H1 (cell line): ENCODE data around the gene FBXO38. TPM values are rescaled to one million over a fixed set of nuclear protein-coding genes. Genes with fewer than 3 reads are reported as not detected.

ENCODE experiments used
- CTCF ChIA-PET: fragments of 300-600 bp; sonication (Branson Sonifier 250); formaldehyde crosslinking; loops from one replicate; lab custom pipeline; 2021; ENCODE audit not compliant: partially characterized antibody; lab: Charles Lee
- POLR2A ChIA-PET: fragments of 300-600 bp; sonication (Branson Sonifier 250); formaldehyde crosslinking; loops from one replicate; lab custom pipeline; 2021; ENCODE audit warnings: inconsistent platforms; ENCODE audit not compliant: partially characterized antibody; lab: Charles Lee
- DNase-seq, 2 experiments: peaks; one replicate each; pipeline versions ENCODE4 v3.0.0 to v3.0.0-alpha.2; 2010 to 2022; ENCODE audit warnings: low spot score in 2 of 2, low read depth in 1 of 2, mixed read lengths in 1 of 2
- FAIRE-seq: peaks from 2 replicates; lab custom pipeline; 2011; peaks lifted over from hg19 to GRCh38; lab: Jason Lieb, UNC
- H2AFZ ChIP-seq: 2 replicates; pipeline ENCODE4 v1.8.1; 2012; ENCODE audit warnings: low read length, inconsistent platforms
- H2AK5ac ChIP-seq: 2 replicates; pipeline ENCODE4 v1.6.1; 2013; ENCODE audit warnings: low read depth, low read length
- H2BK120ac ChIP-seq: replicated peaks from 2 replicates; pipeline ENCODE3; 2013; ENCODE audit warnings: low read depth, low read length, inconsistent platforms
- H2BK12ac ChIP-seq: 2 replicates; pipeline ENCODE4 v1.6.1; 2013; ENCODE audit warnings: low read depth, low read length
- H2BK15ac ChIP-seq: 2 replicates; pipeline ENCODE4 v1.6.1; 2013; ENCODE audit warnings: low read length
- H2BK20ac ChIP-seq: 2 replicates; pipeline ENCODE4 v1.6.1; 2013; ENCODE audit warnings: low read length
- H2BK5ac ChIP-seq: 2 replicates; pipeline ENCODE4 v1.6.1; 2013; ENCODE audit warnings: low read depth, low read length
- H3K14ac ChIP-seq: 2 replicates; pipeline ENCODE4 v1.6.1; 2013; ENCODE audit warnings: inconsistent platforms; ENCODE audit not compliant: insufficient read length
- H3K18ac ChIP-seq: 2 replicates; pipeline ENCODE4 v1.6.1; 2013; ENCODE audit warnings: low read length; ENCODE audit errors: extremely low read depth
- H3K23ac ChIP-seq: 2 replicates; pipeline ENCODE4 v1.6.1; 2013; ENCODE audit warnings: inconsistent platforms; ENCODE audit not compliant: insufficient read length
- H3K23me2 ChIP-seq: 2 replicates; pipeline ENCODE4 v1.6.1; 2013; ENCODE audit warnings: low read depth, low read length
- H3K27ac ChIP-seq: 2 replicates; pipeline ENCODE4 v1.6.1; 2011; ENCODE audit warnings: low read depth, low read length, inconsistent platforms
- H3K27me3 ChIP-seq, 4 experiments: replicated peaks in 1 of 4; 1 replicate in 1 of 4; 2 replicates in 3 of 4; pipeline versions ENCODE4 v1.6.1 to v1.8.1; 2011 to 2013; ENCODE audit warnings: low read length in 3 of 4, mild to moderate bottlenecking in 3 of 4, inconsistent platforms in 2 of 4, mixed read lengths in 2 of 4, moderate library complexity in 1 of 4; ENCODE audit not compliant: control insufficient read depth in 3 of 4, insufficient read depth in 3 of 4; ENCODE audit errors: extremely low read depth in 1 of 4
- H3K36me3 ChIP-seq, 4 experiments: 2 replicates each; pipeline versions ENCODE4 v1.6.1 to v1.8.1; 2011 to 2013; ENCODE audit warnings: mild to moderate bottlenecking in 4 of 4, low read length in 3 of 4, moderate library complexity in 2 of 4, control low read depth in 1 of 4, inconsistent platforms in 1 of 4; ENCODE audit not compliant: insufficient read depth in 4 of 4, control insufficient read depth in 2 of 4
- H3K4ac ChIP-seq: replicated peaks from 2 replicates; pipeline ENCODE3; 2013; ENCODE audit warnings: low read length, low read depth, mixed read lengths, inconsistent platforms; ENCODE audit not compliant: insufficient read length
- H3K4me1 ChIP-seq, 4 experiments: replicated peaks in 1 of 4; 1 replicate in 1 of 4; 2 replicates in 3 of 4; pipeline versions ENCODE4 v1.6.1 to v1.8.1; 2011 to 2013; ENCODE audit warnings: low read length in 3 of 4, inconsistent platforms in 2 of 4, mixed read lengths in 1 of 4; ENCODE audit not compliant: insufficient read depth in 4 of 4, control insufficient read depth in 3 of 4
- H3K4me2 ChIP-seq, 2 experiments: 2 replicates each; pipeline versions ENCODE4 v1.6.1 to v1.8.1; 2011 to 2013; ENCODE audit warnings: low read depth in 2 of 2, low read length in 2 of 2, control low read depth in 1 of 2, inconsistent platforms in 1 of 2, mild to moderate bottlenecking in 1 of 2; ENCODE audit not compliant: insufficient read depth in 1 of 2
- H3K4me3 ChIP-seq, 4 experiments: fragments of 200-600, 300-600 bp in 1 of 4; sonication (generic), shearing (Covaris generic), sonication (Bioruptor Twin) in 1 of 4; 2 replicates each; pipeline versions ENCODE4 v1.5.1 to v1.8.1; 2011 to 2016; ENCODE audit warnings: low read length in 4 of 4, low read depth in 3 of 4, control low read depth in 2 of 4, inconsistent platforms in 2 of 4, mild to moderate bottlenecking in 2 of 4, mixed read lengths in 1 of 4, moderate library complexity in 1 of 4; ENCODE audit not compliant: insufficient read depth in 2 of 4; ENCODE audit errors: extremely low read depth in 1 of 4
- H3K56ac ChIP-seq: replicated peaks from 2 replicates; pipeline ENCODE3; 2013; ENCODE audit warnings: low read depth, mild to moderate bottlenecking, mixed read lengths, low read length, inconsistent platforms; ENCODE audit not compliant: insufficient read length
- H3K79me1 ChIP-seq: 2 replicates; pipeline ENCODE4 v1.6.1; 2013; ENCODE audit warnings: low read depth, low read length, control low read depth
- H3K79me2 ChIP-seq, 2 experiments: 2 replicates each; pipeline versions ENCODE4 v1.6.1 to v1.8.1; 2012 to 2013; ENCODE audit warnings: low read length in 2 of 2, mild to moderate bottlenecking in 2 of 2, inconsistent platforms in 1 of 2; ENCODE audit not compliant: insufficient read depth in 2 of 2, control insufficient read depth in 1 of 2
- H3K9ac ChIP-seq, 4 experiments: replicated peaks in 1 of 4; 1 replicate in 1 of 4; 2 replicates in 3 of 4; pipeline versions ENCODE4 v1.6.1 to v1.8.1; 2011 to 2013; ENCODE audit warnings: low read depth in 3 of 4, low read length in 3 of 4, control low read depth in 2 of 4, mild to moderate bottlenecking in 2 of 4, moderate library complexity in 2 of 4, inconsistent platforms in 1 of 4; ENCODE audit errors: extremely low read depth in 1 of 4
- H3K9me3 ChIP-seq, 2 experiments: 2 replicates each; pipeline versions ENCODE4 v1.6.1 to v1.8.1; 2012 to 2013; ENCODE audit warnings: mild to moderate bottlenecking in 2 of 2, moderate library complexity in 2 of 2, control low read depth in 1 of 2, inconsistent platforms in 1 of 2, low read depth in 1 of 2, low read length in 1 of 2, mixed read lengths in 1 of 2; ENCODE audit not compliant: insufficient read depth in 2 of 2
- H4K20me1 ChIP-seq, 2 experiments: replicated peaks in 1 of 2; 2 replicates each; pipeline versions ENCODE3 to v1.8.1; 2011 to 2013; ENCODE audit warnings: inconsistent platforms in 2 of 2, low read length in 2 of 2, mild to moderate bottlenecking in 1 of 2; ENCODE audit not compliant: insufficient read depth in 2 of 2, control insufficient read depth in 1 of 2
- H4K5ac ChIP-seq: 2 replicates; pipeline ENCODE4 v1.6.1; 2013; ENCODE audit warnings: low read length, low read depth, mixed read lengths, inconsistent platforms; ENCODE audit not compliant: insufficient read length
- H4K8ac ChIP-seq: 2 replicates; pipeline ENCODE4 v1.8.0; 2013; ENCODE audit warnings: mild to moderate bottlenecking, moderate library complexity, low read length, inconsistent platforms; ENCODE audit not compliant: insufficient read depth; ENCODE audit errors: extremely low read depth
- H4K91ac ChIP-seq: replicated peaks from 2 replicates; pipeline ENCODE3; 2013; ENCODE audit warnings: low read length, mixed read lengths, inconsistent platforms; ENCODE audit not compliant: insufficient read length
- E2F6 ChIP-seq: IDR thresholded peaks from 2 replicates; pipeline ENCODE4 v1.6.1; 2012; ENCODE audit warnings: inconsistent platforms
- SP2 ChIP-seq: IDR thresholded peaks from 2 replicates; pipeline ENCODE4 v1.6.1; 2012; ENCODE audit warnings: mild to moderate bottlenecking, low read length, inconsistent platforms
- WGBS, 2 experiments: shearing (Covaris generic) in 1 of 2; methylation state at CpG; one replicate each; pipeline versions ENCODE4 v1.1.6 to v1.1.7; 2013 to 2015; ENCODE audit warnings: low lambda C conversion rate in 2 of 2, mixed read lengths in 2 of 2, inconsistent platforms in 1 of 2, low coverage in 1 of 2, missing lambda C conversion rate in 1 of 2; ENCODE audit not compliant: insufficient replicate concordance in 2 of 2, insufficient coverage in 1 of 2, insufficient read length in 1 of 2; ENCODE audit errors: extremely low coverage in 1 of 2, missing lambda C conversion rate in 1 of 2; 5-methylcytosine and 5-hydroxymethylcytosine counted together
- polyA plus RNA-seq, 7 experiments: library from polyadenylated mRNA; depleted of rRNA in 3 of 7; stranded (reverse) in 5 of 7; unstranded in 2 of 7; fragments of >200 nt in 5 of 7; fragments of 200-250 nt in 2 of 7; gene quantifications; 1 replicate in 5 of 7; 2 replicates in 1 of 7; 4 replicates in 1 of 7; pipeline versions ENCODE4 v1.2.1 to v1.2.3, GENCODE V29; 2011 to 2013; ENCODE audit warnings: missing spikeins in 2 of 7, mixed read lengths in 2 of 7
- total RNA-seq: library from RNA; stranded (reverse); fragmentation: NEBNext Ultra II Directional; extraction: Animal tissue kit (Norgen Biotek cat#: 25700); gene quantifications from 2 replicates; pipeline ENCODE4 v1.2.1, GENCODE V29; 2021

FBXO38 gene
- total and polyA plus RNA-seq, 2 of the 8 experiments (the other 6 are each of a cell fraction or from before 2014, with no cell fraction given): 9.1 to 34.3 TPM

DNA sequence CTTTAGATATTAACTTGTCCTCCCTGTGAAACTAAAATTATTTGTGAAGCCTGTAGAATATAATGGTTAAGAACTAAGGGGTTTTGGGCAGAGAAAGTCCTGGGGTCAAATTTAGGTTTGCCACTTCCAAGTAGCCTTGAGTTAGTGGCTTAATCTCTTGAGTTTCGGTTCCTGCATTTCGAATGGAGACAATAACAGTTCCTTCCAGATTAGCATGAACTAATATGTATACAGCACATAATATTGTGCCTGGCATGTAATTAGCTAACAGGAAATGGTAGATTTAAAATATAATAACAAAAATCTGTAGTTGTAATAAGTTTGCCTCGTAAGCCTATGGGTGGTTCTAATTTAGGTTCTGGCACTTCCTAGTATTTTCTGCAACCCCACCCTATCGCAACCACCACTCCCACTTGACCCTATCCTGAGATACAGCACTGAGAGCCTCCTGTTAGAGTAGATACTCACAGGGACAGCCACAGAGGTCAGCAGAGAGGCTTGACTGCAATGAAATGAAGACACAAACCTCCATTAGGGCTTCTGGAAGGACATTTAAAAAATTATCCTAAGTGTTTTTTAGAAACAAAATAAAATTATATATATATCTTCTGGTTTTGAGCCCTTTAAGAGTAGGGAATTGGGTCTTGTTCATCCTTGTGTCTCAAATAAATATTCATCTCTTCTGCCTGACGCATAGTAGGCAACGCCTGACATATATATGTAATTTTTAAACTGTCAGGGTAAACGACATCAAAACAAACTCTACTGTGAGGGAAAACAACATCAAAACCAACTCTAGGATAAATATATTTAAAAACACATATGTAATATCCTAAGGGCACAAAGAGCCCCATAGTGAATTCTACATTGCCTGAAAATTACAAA is 39.9 kb upstream of the FBXO38 start:
- Histone ChIP-seq H3K36me3 (no peaks in the 10 kb centered on the region), H2BK12ac (no peak overlapping the region), H2BK5ac (no peak overlapping the region), H2AK5ac (no peak overlapping the region), H2BK120ac (no peak overlapping the region), H2BK20ac (no peak overlapping the region), H4K20me1 (no peaks in the 10 kb centered on the region), H3K27me3 (no peaks in the 10 kb centered on the region), H3K27ac (no peak overlapping the region), H2AFZ (0 out of 2 replicates have a peak overlapping the region, but pooled peaks have one; percentile 14), H3K9me3 (no peaks in the 10 kb centered on the region), H3K9ac (no peak overlapping the region), H3K4me2 (no peak overlapping the region), H3K4me3 (no peak overlapping the region), H4K8ac (no peak overlapping the region), H3K4me1 (peaks cover 0 to 3% (median 0%) of the 10 kb centered on the region in 4 experiments; a peak in 1 of 7 replicates), H3K23ac (no peak overlapping the region), H3K79me2 (no peaks in the 10 kb centered on the region), H3K4ac (no peak overlapping the region), H3K56ac (no peak overlapping the region), H4K91ac (no peak overlapping the region), H3K79me1 (no peaks in the 10 kb centered on the region), H2BK15ac (no peak overlapping the region), H4K5ac (no peak overlapping the region), H3K18ac (no peak overlapping the region), H3K23me2 (no peaks in the 10 kb centered on the region), H3K14ac (no peak overlapping the region)
- 90% methylated on average over 7 of the region's 7 CpGs; no CpG with 5 or more reads in 1 of the 2 experiments for WGBS, 2 experiments
- CTCF ChIA-PET: no interaction called here
- POLR2A ChIA-PET: no interaction called here
- DNase-seq (no peak), FAIRE-seq (no peak)
- TF ChIP-seq E2F6 (no peak), SP2 (no peak)
